Head of caudate nucleus (tissue), 42 donors: Measurements from ENCODE around the gene ROBO2.
A peak's percentile ranks its signal among the peaks of the same experiment; 100 is the strongest.

Source experiments
- DNase-seq, 42 donors: peaks; one replicate each; pipeline versions ENCODE4 v3.0.0 to v3.0.0-alpha.2; 2020 to 2021; ENCODE audit warnings: mixed read lengths in 7 of 42
- intact Hi-C: fragments of 100-400 bp; cut with DNase I; formaldehyde crosslinking; loops from one replicate; pipeline ENCODE4 v1.15.0; 2022

Gene ROBO2

GRCh38 chr3:77039606-77040171 is at the start of gene ROBO2:
ROBO2 (plus strand) TSS chr3:77040099; CDS start chr3:77040786, 687 bp downstream.
- intact Hi-C loops = loop anchor here (5.0 kb wide), 1 partner anchor 218 kb away; no protein-coding TSS in a partner anchor

GRCh38 chr3:76990606-76991005 is 49.3 kb upstream of the ROBO2 start:
- intact Hi-C loops = no loop called here
- no peak for DNase-seq

More at GRCh38 chr3:77039606-77040171, at the start of gene ROBO2:
- DNase-seq = peak in 41 of 42 donors; percentile 11 to 78 (median 44)

GRCh38 chr3:76991165-76991564 is 48.7 kb upstream of the ROBO2 start:
- DNase-seq = no peak
- intact Hi-C loops = no loop called here

GRCh38 chr3:76997733-76998132 is 42.2 kb upstream of the ROBO2 start:
- intact Hi-C loops = no loop called here
- DNase-seq = peak in 1 of 42 donors; percentile 20

GRCh38 chr3:76998555-76998954 is 41.3 kb upstream of the ROBO2 start:
- intact Hi-C loops = no loop called here
- DNase-seq = no peak

- DNase-seq = no peak
- intact Hi-C loops = no loop called here
Observed at GRCh38 chr3:77001062-77001701, 38.7 kb upstream of the ROBO2 start.

- DNase-seq = no peak
- intact Hi-C loops = no loop called here
Observed at GRCh38 chr3:77014226-77014625, 25.7 kb upstream of the ROBO2 start.

GRCh38 chr3:77025471-77025870 is 14.4 kb upstream of the ROBO2 start:
- intact Hi-C loops = no loop called here
- no peak for DNase-seq

GRCh38 chr3:77026904-77027634 is 12.8 kb upstream of the ROBO2 start:
- intact Hi-C loops = no loop called here
- no peak for DNase-seq

GRCh38 chr3:77028005-77028404 is 11.9 kb upstream of the ROBO2 start:
- DNase-seq = no peak
- intact Hi-C loops = no loop called here

- peak; percentile 48 to 93 (median 78) for DNase-seq
- intact Hi-C loops = loop anchor here (5.0 kb wide), 1 partner anchor 219 kb away; no protein-coding TSS in a partner anchor
Observed at GRCh38 chr3:77038468-77038929, 1.4 kb upstream of the ROBO2 start.

GRCh38 chr3:77038930-77039605 is 831 bp upstream of the ROBO2 start:
- peak in 41 of 42 donors; percentile 10 to 78 (median 55) for DNase-seq
- intact Hi-C loops = loop anchor here (5.0 kb wide), 1 partner anchor 218 kb away; no protein-coding TSS in a partner anchor

GRCh38 chr3:77040216-77040615 is 317 bp downstream of the ROBO2 start:
- intact Hi-C loops = no loop called here
- peak in 1 of 42 donors; percentile 42 for DNase-seq

- intact Hi-C loops = no loop called here
- DNase-seq = peak in 17 of 42 donors; percentile 5 to 49 (median 19)
Observed at GRCh38 chr3:77040926-77041722, 1.2 kb downstream of the ROBO2 start.

- intact Hi-C loops = no loop called here
- peak in 2 of 42 donors; percentile 8 to 10 for DNase-seq
Observed at GRCh38 chr3:77041811-77042210, 1.9 kb downstream of the ROBO2 start.

- intact Hi-C loops = no loop called here
Observed at GRCh38 chr3:77042343-77042742, 2.4 kb downstream of the ROBO2 start.

GRCh38 chr3:77042882-77043281 is 3.0 kb downstream of the ROBO2 start:
- intact Hi-C loops = no loop called here
- peak in 12 of 42 donors; percentile 10 to 57 (median 40) for DNase-seq

More at GRCh38 chr3:77042343-77042742, 2.4 kb downstream of the ROBO2 start:
- DNase-seq = no peak

- no peak for DNase-seq
- intact Hi-C loops = no loop called here
Observed at GRCh38 chr3:77045686-77046085, 5.8 kb downstream of the ROBO2 start.

- intact Hi-C loops = no loop called here
- DNase-seq = no peak
Observed at GRCh38 chr3:77048186-77048585, 8.3 kb downstream of the ROBO2 start.
